Central memory CD8-positive, alpha-beta T cell (primary cell): ENCODE results near the gene CCDC57.

Experiments used
- ATAC-seq: fragments of 150-1000 bp; cut with Tn5 transposase; replicated peaks from 2 replicates; pipeline ENCODE4 v1.10.0; 2022; ENCODE audit warnings: mild to moderate bottlenecking, moderate FRiP score, moderate number of reproducible peaks; ENCODE audit not compliant: poor library complexity, severe bottlenecking; ENCODE audit errors: extremely low read depth
- DNase-seq, 2 donors: peaks; one replicate each; pipeline ENCODE4 v3.0.0; 2021; ENCODE audit warnings: low spot score in 2 of 2
- H3K27ac Mint-ChIP-seq: one replicate; pipeline ENCODE4 v1.8.0; 2022; ENCODE audit warnings: low read depth, mild to moderate bottlenecking, moderate library complexity, mixed read lengths
- H3K27me3 Mint-ChIP-seq: one replicate; pipeline ENCODE4 v1.8.0; 2022; ENCODE audit warnings: mixed read lengths
- H3K36me3 Mint-ChIP-seq: one replicate; pipeline ENCODE4 v1.8.0; 2022; ENCODE audit warnings: mild to moderate bottlenecking, moderate library complexity, mixed read lengths; ENCODE audit not compliant: insufficient read depth
- H3K4me1 Mint-ChIP-seq: one replicate; pipeline ENCODE4 v1.8.0; 2022; ENCODE audit warnings: mixed read lengths
- H3K4me3 Mint-ChIP-seq: one replicate; pipeline ENCODE4 v1.8.0; 2022; ENCODE audit warnings: mild to moderate bottlenecking, moderate library complexity, mixed read lengths
- H3K9me3 Mint-ChIP-seq: one replicate; pipeline ENCODE4 v1.8.0; 2022; ENCODE audit warnings: mixed read lengths

Gene CCDC57

DNA sequence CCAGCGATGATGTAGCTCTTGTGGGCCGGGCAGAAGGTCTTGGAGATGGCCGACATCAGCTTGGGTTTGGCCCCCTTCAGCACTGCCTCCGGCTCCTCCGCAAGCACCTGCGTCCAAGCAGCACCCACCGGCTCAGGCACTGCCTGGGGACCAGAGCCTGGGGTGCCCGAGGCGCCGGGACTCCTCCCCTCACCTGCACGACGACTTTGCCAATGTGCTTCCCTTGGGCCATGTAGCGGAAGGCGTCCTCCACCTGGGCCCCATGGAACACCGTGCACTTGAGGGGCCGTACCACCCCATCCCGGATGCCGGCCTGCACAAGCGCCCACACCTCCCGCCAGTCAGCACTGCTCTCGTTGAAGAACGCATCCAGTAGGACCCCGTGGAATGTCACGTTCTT is 129.6 kb downstream of the CCDC57 start:
- Mint-ChIP-seq H3K36me3 (peaks cover 27% of the 10 kb centered on the region), H3K27me3 (no peaks in the 10 kb centered on the region)
- DNase-seq: no peak

GRCh38 chr17:82082456-82082855 is 130.2 kb downstream of the CCDC57 start:
- H3K36me3 Mint-ChIP-seq: peaks cover 27% of the 10 kb centered on the region

More for the DNA sequence above, 129.6 kb downstream of the CCDC57 start:
- no peaks in the 10 kb centered on the region for H3K4me1 Mint-ChIP-seq
- ATAC-seq: no peak
- H3K9me3 Mint-ChIP-seq: no peaks in the 10 kb centered on the region
- peak overlapping the region; percentile 65 for H3K27ac Mint-ChIP-seq
- H3K4me3 Mint-ChIP-seq: no peak overlapping the region

GRCh38 chr17:82081966-82082365 is 130.7 kb downstream of the CCDC57 start:
- no peaks in the 10 kb centered on the region for H3K4me1 Mint-ChIP-seq
- peaks cover 27% of the 10 kb centered on the region for H3K36me3 Mint-ChIP-seq
- no peaks in the 10 kb centered on the region for H3K9me3 Mint-ChIP-seq

More at GRCh38 chr17:82082456-82082855, 130.2 kb downstream of the CCDC57 start:
- Mint-ChIP-seq H3K4me3 (no peak overlapping the region), H3K27ac (no peak overlapping the region), H3K27me3 (no peaks in the 10 kb centered on the region), H3K4me1 (no peaks in the 10 kb centered on the region), H3K9me3 (no peaks in the 10 kb centered on the region)
- ATAC-seq (no peak), DNase-seq (no peak)

GRCh38 chr17:82081546-82081945 is 131.1 kb downstream of the CCDC57 start:
- no peaks in the 10 kb centered on the region for H3K27me3 Mint-ChIP-seq
- H3K4me1 Mint-ChIP-seq: no peaks in the 10 kb centered on the region
- no peaks in the 10 kb centered on the region for H3K9me3 Mint-ChIP-seq
- H3K4me3 Mint-ChIP-seq: no peak overlapping the region
- ATAC-seq (no peak), DNase-seq (no peak)
- peaks cover 25% of the 10 kb centered on the region for H3K36me3 Mint-ChIP-seq
- H3K27ac Mint-ChIP-seq: no peak overlapping the region

More at GRCh38 chr17:82081966-82082365, 130.7 kb downstream of the CCDC57 start:
- ATAC-seq (no peak), DNase-seq (no peak)
- no peak overlapping the region for H3K27ac Mint-ChIP-seq
- no peaks in the 10 kb centered on the region for H3K27me3 Mint-ChIP-seq
- no peak overlapping the region for H3K4me3 Mint-ChIP-seq

GRCh38 chr17:82080789-82081464 is 131.7 kb downstream of the CCDC57 start:
- no peak for DNase-seq
- Mint-ChIP-seq H3K27me3 (no peaks in the 10 kb centered on the region), H3K4me1 (no peaks in the 10 kb centered on the region), H3K4me3 (no peak overlapping the region), H3K9me3 (no peaks in the 10 kb centered on the region), H3K27ac (no peak overlapping the region), H3K36me3 (peaks cover 28% of the 10 kb centered on the region)
- no peak for ATAC-seq

DNA sequence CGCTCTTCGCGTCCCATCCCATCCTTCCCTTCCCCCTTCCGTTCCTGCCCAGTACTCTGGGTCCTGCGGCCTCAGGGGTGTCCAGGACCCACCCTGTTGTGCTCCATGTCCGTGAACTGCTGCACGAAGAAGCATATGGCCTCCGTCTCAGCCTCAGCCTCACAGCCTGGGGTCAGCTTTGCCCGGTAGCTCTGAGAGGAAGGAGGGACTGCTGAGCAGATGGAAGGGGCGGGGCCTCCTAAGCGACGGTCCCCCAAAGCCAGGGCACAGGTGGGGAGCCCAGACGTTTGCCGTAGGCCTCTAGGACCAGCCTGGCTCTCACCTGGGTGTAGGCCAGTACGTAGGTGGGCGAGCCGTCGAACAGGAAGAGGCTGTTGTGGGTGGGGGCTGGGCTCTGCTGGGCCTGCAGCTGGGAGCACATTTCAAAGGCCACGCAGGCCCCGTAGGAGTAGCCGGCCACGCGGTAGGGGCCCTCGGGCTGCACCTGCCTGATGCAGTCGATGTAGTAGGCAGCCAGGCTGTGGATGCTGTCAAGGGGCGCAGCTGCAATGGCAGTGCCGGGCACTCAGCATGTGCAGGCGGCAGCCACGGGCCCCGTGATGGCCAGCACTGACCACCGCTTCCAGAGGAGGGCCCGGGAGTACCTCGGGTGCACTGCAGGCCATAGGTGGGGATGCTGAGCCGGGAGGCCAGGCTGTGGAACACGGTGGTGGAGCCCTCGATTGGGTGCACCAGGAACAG is 132.4 kb downstream of the CCDC57 start:
- ATAC-seq (no peak), DNase-seq (no peak)
- H3K27ac Mint-ChIP-seq: no peak overlapping the region
- no peak overlapping the region for H3K4me3 Mint-ChIP-seq
- no peaks in the 10 kb centered on the region for H3K4me1 Mint-ChIP-seq
- no peaks in the 10 kb centered on the region for H3K27me3 Mint-ChIP-seq
- peaks cover 28% of the 10 kb centered on the region for H3K36me3 Mint-ChIP-seq
- H3K9me3 Mint-ChIP-seq: no peaks in the 10 kb centered on the region

- Mint-ChIP-seq H3K9me3 (no peaks in the 10 kb centered on the region), H3K4me3 (no peak overlapping the region), H3K27ac (no peak overlapping the region), H3K27me3 (no peaks in the 10 kb centered on the region), H3K36me3 (peaks cover 23% of the 10 kb centered on the region), H3K4me1 (no peaks in the 10 kb centered on the region)
- ATAC-seq: no peak
- no peak for DNase-seq
These were observed 133.5 kb downstream of the CCDC57 start for GRCh38 chr17:82079001-82079677.

GRCh38 chr17:82078433-82078832 is 134.2 kb downstream of the CCDC57 start:
- H3K9me3 Mint-ChIP-seq: no peaks in the 10 kb centered on the region
- no peaks in the 10 kb centered on the region for H3K27me3 Mint-ChIP-seq
- H3K27ac Mint-ChIP-seq: no peak overlapping the region
- DNase-seq (no peak), ATAC-seq (no peak)
- H3K4me3 Mint-ChIP-seq: no peak overlapping the region
- H3K4me1 Mint-ChIP-seq: no peaks in the 10 kb centered on the region
- peaks cover 18% of the 10 kb centered on the region for H3K36me3 Mint-ChIP-seq

GRCh38 chr17:82077617-82078358 is 134.9 kb downstream of the CCDC57 start:
- Mint-ChIP-seq H3K4me3 (no peak overlapping the region), H3K9me3 (no peaks in the 10 kb centered on the region), H3K4me1 (no peaks in the 10 kb centered on the region), H3K27me3 (no peaks in the 10 kb centered on the region), H3K27ac (no peak overlapping the region), H3K36me3 (peaks cover 13% of the 10 kb centered on the region)
- ATAC-seq (no peak), DNase-seq (no peak)

DNA sequence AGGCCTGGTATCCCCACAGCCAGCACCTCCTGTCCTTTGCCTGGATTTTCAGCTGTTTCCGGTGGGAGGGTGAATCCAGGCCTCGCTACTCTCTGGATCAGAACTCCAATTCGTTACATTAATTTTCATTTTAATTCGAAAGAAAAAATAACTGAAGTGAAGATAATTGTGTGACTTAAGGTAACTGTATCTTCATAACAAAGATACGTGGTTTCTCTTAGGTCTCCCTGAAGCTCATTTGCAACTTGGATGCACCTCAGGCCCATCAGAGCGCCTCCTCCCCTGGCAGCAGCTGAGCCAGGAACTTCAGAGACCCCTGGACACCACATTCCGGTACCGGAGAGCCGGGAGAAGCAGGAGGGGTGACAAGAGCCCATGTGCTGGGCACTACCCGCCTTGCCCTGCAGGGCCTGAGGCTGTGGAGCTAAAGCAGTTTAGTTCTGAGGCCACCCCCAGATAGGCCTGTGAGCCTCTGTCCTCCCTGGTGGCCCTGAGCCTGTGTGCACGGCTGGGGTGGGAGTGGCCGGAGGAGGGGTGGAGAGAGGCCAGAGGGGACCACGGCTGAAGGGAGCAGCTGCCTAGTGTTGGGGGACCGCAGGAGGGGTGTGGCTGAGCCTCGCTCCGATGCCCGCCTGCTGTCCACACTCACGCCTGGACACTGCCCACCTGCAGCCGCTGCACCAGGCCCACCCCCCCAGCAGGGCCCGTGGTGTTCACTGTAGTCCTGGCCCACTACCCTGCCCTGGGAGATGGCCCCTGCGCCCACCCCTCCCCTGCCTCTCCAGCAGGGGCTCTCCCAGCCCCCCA is 135.7 kb downstream of the CCDC57 start:
- peaks cover 13% of the 10 kb centered on the region for H3K36me3 Mint-ChIP-seq
- no peaks in the 10 kb centered on the region for H3K9me3 Mint-ChIP-seq
- H3K27me3 Mint-ChIP-seq: no peaks in the 10 kb centered on the region
- H3K4me1 Mint-ChIP-seq: no peaks in the 10 kb centered on the region
- no peak overlapping the region for H3K27ac Mint-ChIP-seq
- ATAC-seq: no peak
- no peak for DNase-seq
- no peak overlapping the region for H3K4me3 Mint-ChIP-seq

GRCh38 chr17:82076018-82076784 is 136.4 kb downstream of the CCDC57 start:
- no peak overlapping the region for H3K4me3 Mint-ChIP-seq
- peaks cover 13% of the 10 kb centered on the region for H3K36me3 Mint-ChIP-seq
- DNase-seq: no peak
- H3K4me1 Mint-ChIP-seq: no peaks in the 10 kb centered on the region
- no peaks in the 10 kb centered on the region for H3K9me3 Mint-ChIP-seq
- no peaks in the 10 kb centered on the region for H3K27me3 Mint-ChIP-seq
- no peak for ATAC-seq
- H3K27ac Mint-ChIP-seq: no peak overlapping the region
